HepG2 (cell line): ENCODE measurements around the gene ENDOU. TPM values are rescaled to one million over a fixed set of nuclear protein-coding genes. Genes with fewer than 3 reads are reported as not detected.
A peak's percentile ranks its signal among the peaks of the same experiment; 100 is the strongest.

Experiments used
- AKAP8 ChIP-seq: sonication (generic); formaldehyde crosslinking; IDR thresholded peaks from 2 replicates; pipeline ENCODE4 v1.5.1; 2020; ENCODE audit warnings: mild to moderate bottlenecking, missing genetic modification reagents
- CBFB ChIP-seq: sonication (generic); formaldehyde crosslinking; IDR thresholded peaks from 2 replicates; pipeline ENCODE4 v1.4.0; 2020; ENCODE audit warnings: missing genetic modification reagents
- FOSL2 ChIP-seq: sonication (generic); formaldehyde crosslinking; IDR thresholded peaks from 2 replicates; pipeline ENCODE4 v1.4.0; 2020; ENCODE audit warnings: missing genetic modification reagents
- HNRNPK ChIP-seq: fragments of 200-400 bp; formaldehyde crosslinking; IDR thresholded peaks from 2 replicates; pipeline ENCODE4 v1.6.1; 2018; ENCODE audit warnings: low read length, low read depth, moderate library complexity, mild to moderate bottlenecking; ENCODE audit not compliant: poor library complexity, severe bottlenecking
- KDM5A ChIP-seq: fragments of 200-600 bp; sonication (generic); IDR thresholded peaks from 2 replicates; pipeline ENCODE4 v1.7.0; 2018; ENCODE audit warnings: antibody characterized with exemption, mild to moderate bottlenecking, low read length, borderline replicate concordance
- MAZ ChIP-seq, 2 experiments: sonication (generic) in 1 of 2; formaldehyde crosslinking in 1 of 2; IDR thresholded peaks; 2 replicates each; pipeline versions ENCODE4 v1.5.0 to v1.6.1; 2012 to 2020; ENCODE audit warnings: low read depth in 2 of 2, mild to moderate bottlenecking in 2 of 2, borderline replicate concordance in 1 of 2, improper control_type of control experiment in 1 of 2, low read length in 1 of 2, missing genetic modification reagents in 1 of 2, moderate library complexity in 1 of 2
- NR0B2 ChIP-seq: sonication (generic); formaldehyde crosslinking; IDR thresholded peaks from 2 replicates; pipeline ENCODE4 v1.4.0; 2020; ENCODE audit warnings: mild to moderate bottlenecking, missing genetic modification reagents
- RELA ChIP-seq: sonication (generic); formaldehyde crosslinking; IDR thresholded peaks from 2 replicates; pipeline ENCODE4 v1.4.0; 2020; ENCODE audit warnings: missing genetic modification reagents
- SIN3A ChIP-seq: IDR thresholded peaks from 2 replicates; pipeline ENCODE4 v1.6.1; 2011; ENCODE audit warnings: low read depth, mild to moderate bottlenecking, control low read depth, low read length, borderline replicate concordance
- STAT6 ChIP-seq: sonication (generic); formaldehyde crosslinking; IDR thresholded peaks from 2 replicates; pipeline ENCODE4 v1.4.0; 2020; ENCODE audit warnings: missing genetic modification reagents, mild to moderate bottlenecking, borderline replicate concordance
- TCF7L2 ChIP-seq: IDR thresholded peaks from 2 replicates; pipeline ENCODE4 v1.6.1; 2011; ENCODE audit warnings: mild to moderate bottlenecking, low read depth, low read length, moderate library complexity
- ZBTB25 ChIP-seq: IDR thresholded peaks from 2 replicates; pipeline ENCODE4 v1.6.1; 2018; ENCODE audit warnings: missing genetic modification reagents
- ZFYVE20 ChIP-seq: sonication (generic); formaldehyde crosslinking; IDR thresholded peaks from 2 replicates; pipeline ENCODE4 v1.8.0; 2023; ENCODE audit warnings: low read depth, mild to moderate bottlenecking, moderate library complexity, missing genetic modification reagents, borderline replicate concordance
- ZNF17 ChIP-seq: sonication (generic); formaldehyde crosslinking; IDR thresholded peaks from 2 replicates; pipeline ENCODE4 v1.5.0; 2020; ENCODE audit warnings: mild to moderate bottlenecking, missing genetic modification reagents
- ZNF232 ChIP-seq: sonication (generic); formaldehyde crosslinking; IDR thresholded peaks from 2 replicates; pipeline ENCODE4 v1.4.0; 2020; ENCODE audit warnings: missing genetic modification reagents, borderline replicate concordance
- ZNF331 ChIP-seq: sonication (generic); formaldehyde crosslinking; IDR thresholded peaks from 2 replicates; pipeline ENCODE4 v1.4.0; 2020; ENCODE audit warnings: missing genetic modification reagents
- ZNF33B ChIP-seq: sonication (generic); formaldehyde crosslinking; IDR thresholded peaks from 2 replicates; pipeline ENCODE4 v1.5.1; 2020; ENCODE audit warnings: mild to moderate bottlenecking, missing genetic modification reagents
- ZNF414 ChIP-seq: sonication (generic); formaldehyde crosslinking; IDR thresholded peaks from 2 replicates; pipeline ENCODE4 v1.5.0; 2020; ENCODE audit warnings: missing genetic modification reagents
- ZNF577 ChIP-seq: sonication (generic); formaldehyde crosslinking; IDR thresholded peaks from 2 replicates; pipeline ENCODE4 v1.4.0; 2020; ENCODE audit warnings: mild to moderate bottlenecking, low read depth, missing genetic modification reagents, borderline replicate concordance
- ZNF615 ChIP-seq: sonication (generic); formaldehyde crosslinking; IDR thresholded peaks from 2 replicates; pipeline ENCODE4 v1.5.0; 2020; ENCODE audit warnings: mild to moderate bottlenecking, missing genetic modification reagents, borderline replicate concordance
- ZNF777 ChIP-seq: sonication (generic); formaldehyde crosslinking; IDR thresholded peaks from 2 replicates; pipeline ENCODE4 v1.4.0; 2020; ENCODE audit warnings: missing genetic modification reagents
- ZNF784 ChIP-seq: sonication (generic); formaldehyde crosslinking; IDR thresholded peaks from 2 replicates; pipeline ENCODE4 v1.5.1; 2020; ENCODE audit warnings: missing genetic modification reagents, mild to moderate bottlenecking, borderline replicate concordance
- polyA plus RNA-seq, 8 experiments: library from polyadenylated mRNA; depleted of rRNA in 3 of 8; stranded (reverse) in 7 of 8; unstranded in 1 of 8; fragments of >200 nt; fragmentation: Illumina TruSeq in 4 of 8; extraction: Trizol in 4 of 8; gene quantifications; 2 replicates each; pipeline versions ENCODE4 v1.2.1 to v1.2.3, GENCODE V29; 2011 to 2016; ENCODE audit warnings: low read depth in 4 of 8, missing spikeins in 1 of 8, mixed read lengths in 1 of 8; ENCODE audit not compliant: insufficient read depth in 1 of 8
- total RNA-seq, 5 experiments: library from RNA; depleted of rRNA; stranded (reverse); fragments of >200 nt; fragmentation: Illumina TruSeq; extraction: Trizol; gene quantifications; 2 replicates each; pipeline ENCODE4 v1.2.3, GENCODE V29; 2016; ENCODE audit warnings: low read depth in 1 of 5

ENDOU gene
- total and polyA plus RNA-seq, 2 of the 13 experiments (the other 11 are each of a cell fraction or from before 2014, with no cell fraction given) = not detected

GRCh38 chr12:47705566-47706425, 19.5 kb downstream of the ENDOU start, which contains the start of gene RPAP3 (continued):
- TF ChIP-seq NR0B2 (no peak), ZNF17 (no peak), TCF7L2 (no peak), HNRNPK (peak; percentile 38), MAZ (IDR thresholded peaks at IDR 0.05; ENCODE audit: borderline replicate concordance, low read depth, low read length) (0 out of 2 replicates have a peak, but pooled peaks have one; percentile 33), MAZ (CRISPR knock-in tag; IDR thresholded peaks at IDR 0.05; ENCODE audit: low read depth) (peak; percentile 52), RELA (no peak), ZNF33B (no peak), ZFYVE20 (CRISPR knock-in tag) (0 out of 2 replicates have a peak, but pooled peaks have one; percentile 51), ZNF232 (no peak), ZNF577 (CRISPR knock-in tag) (no peak), ZNF777 (CRISPR knock-in tag) (peak; percentile 78), ZBTB25 (CRISPR knock-in tag) (0 out of 2 replicates have a peak, but pooled peaks have one; percentile 6), ZNF615 (no peak), ZNF331 (no peak; the same call in 1 of the 2 replicates), SIN3A (no peak), STAT6 (0 out of 2 replicates have a peak, but pooled peaks have one; percentile 36), FOSL2 (CRISPR knock-in tag) (peak; percentile 94), KDM5A (peak; percentile 59), AKAP8 (0 out of 2 replicates have a peak, but pooled peaks have one; percentile 62), CBFB (CRISPR knock-in tag) (no peak; the same call in 1 of the 2 replicates), ZNF414 (CRISPR knock-in tag) (0 out of 2 replicates have a peak, but pooled peaks have one; percentile 70), ZNF784 (CRISPR knock-in tag) (no peak)
